Esophagus muscularis mucosa (tissue), 4 donors: ENCODE data around the gene SH3GLB2. TPM values are rescaled to one million over a fixed set of nuclear protein-coding genes. Genes with fewer than 3 reads are reported as not detected.

Experiments used
- DNase-seq: peaks from one replicate; pipeline ENCODE4 v3.0.0-alpha.2; 2017; ENCODE audit errors: extremely low spot score
- H3K27ac ChIP-seq, 4 donors: fragments of 200-600 bp; sonication (generic); replicated peaks in 1 of 4; 1 replicate in 3 of 4; 2 replicates in 1 of 4; pipeline ENCODE4 v1.5.1; 2016 to 2019; ENCODE audit warnings: mild to moderate bottlenecking in 1 of 4
- H3K27me3 ChIP-seq, 4 donors: fragments of 200-600 bp; sonication (generic); one replicate each; pipeline versions ENCODE4 v1.5.1 to v1.6.0; 2016 to 2019
- H3K36me3 ChIP-seq, 4 donors: fragments of 200-600 bp; sonication (generic); one replicate each; pipeline ENCODE4 v1.5.1; 2016 to 2019
- H3K4me1 ChIP-seq, 4 donors: fragments of 200-600 bp; sonication (generic); one replicate each; pipeline ENCODE4 v1.5.1; 2016 to 2019
- H3K4me3 ChIP-seq, 4 donors: fragments of 200-600 bp; sonication (generic); 1 replicate in 2 of 4; 2 replicates in 2 of 4; pipeline ENCODE4 v1.5.1; 2016 to 2019; ENCODE audit warnings: mild to moderate bottlenecking in 4 of 4, moderate library complexity in 1 of 4
- H3K9me3 ChIP-seq, 4 donors: fragments of 200-600 bp; sonication (generic); 1 replicate in 3 of 4; 2 replicates in 1 of 4; pipeline ENCODE4 v1.5.1; 2016 to 2019
- CTCF ChIP-seq, 3 experiments: fragments of 200-600 bp in 2 of 3; fragments of 450-650 bp in 1 of 3; sonication (generic) in 2 of 3; IDR thresholded peaks; one replicate each; pipeline ENCODE4 v1.5.1; 2017 to 2019; ENCODE audit warnings: antibody characterized with exemption in 3 of 3, mild to moderate bottlenecking in 2 of 3, moderate library complexity in 1 of 3
- EP300 ChIP-seq: sonication (generic); formaldehyde crosslinking; IDR thresholded peaks from one replicate; pipeline ENCODE4 v1.6.1; 2017; ENCODE audit warnings: antibody characterized with exemption
- POLR2A ChIP-seq: fragments of 450-650 bp; IDR thresholded peaks from one replicate; pipeline ENCODE4 v1.6.1; 2017; ENCODE audit warnings: antibody characterized with exemption, moderate library complexity, mild to moderate bottlenecking, low read depth
- POLR2AphosphoS5 ChIP-seq, 2 donors: sonication (generic); formaldehyde crosslinking; IDR thresholded peaks; one replicate each; pipeline ENCODE4 v1.6.1; 2017; ENCODE audit warnings: antibody characterized with exemption in 2 of 2
- WGBS: methylation state at CpG from one replicate; pipeline ENCODE4 v1.1.5; 2018; 5-methylcytosine and 5-hydroxymethylcytosine counted together
- intact Hi-C: fragments of 100-400 bp; cut with DNase I; formaldehyde crosslinking; loops from one replicate; pipeline ENCODE4 v1.15.1; 2023
- total RNA-seq, 4 donors: library from RNA; depleted of rRNA; stranded (reverse); fragments of >200 nt; gene quantifications; one replicate each; pipeline versions ENCODE4 v1.1.0 to v1.2.1, GENCODE V29; 2016

Gene SH3GLB2
- total RNA-seq, 4 donors from 2014 or later, result 71.6 to 92.3 (median 88.5) TPM

DNA sequence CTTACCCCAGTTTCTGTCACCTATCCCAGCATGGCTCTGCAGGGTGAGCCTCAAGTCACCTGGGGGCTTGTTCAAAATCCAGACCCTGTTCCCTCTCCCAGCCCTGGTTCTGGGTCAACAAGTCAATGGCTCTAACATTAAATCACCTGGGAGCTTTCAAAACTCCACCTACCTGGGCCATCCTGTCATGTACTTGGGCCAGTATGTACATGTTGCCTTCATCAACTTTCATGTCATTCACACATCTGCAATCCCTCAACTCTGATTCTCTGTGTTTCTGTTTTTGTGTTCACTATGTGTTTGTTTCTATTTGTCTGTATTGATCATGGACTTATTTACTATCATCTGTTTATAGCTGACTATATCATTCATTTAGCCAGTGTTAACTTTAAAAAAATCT is 2.1 kb upstream of the SH3GLB2 start:
- Histone ChIP-seq H3K27me3 (no peaks in the 10 kb centered on the region), H3K9me3 (no peaks in the 10 kb centered on the region), H3K4me1 (peaks cover 22 to 34% (median 29%) of the 10 kb centered on the region in 4 donors), H3K36me3 (no peaks in the 10 kb centered on the region), H3K4me3 (no peak overlapping the region), H3K27ac (no peak overlapping the region)
- TF ChIP-seq EP300, result no peak
- TF ChIP-seq POLR2A, result no peak
- no peak for TF ChIP-seq CTCF (IDR thresholded peaks at IDR 0.05)
- TF ChIP-seq POLR2AphosphoS5 (IDR thresholded peaks at IDR 0.05), result no peak
- intact Hi-C loops, result no loop called here
- DNase-seq, result no peak

DNA sequence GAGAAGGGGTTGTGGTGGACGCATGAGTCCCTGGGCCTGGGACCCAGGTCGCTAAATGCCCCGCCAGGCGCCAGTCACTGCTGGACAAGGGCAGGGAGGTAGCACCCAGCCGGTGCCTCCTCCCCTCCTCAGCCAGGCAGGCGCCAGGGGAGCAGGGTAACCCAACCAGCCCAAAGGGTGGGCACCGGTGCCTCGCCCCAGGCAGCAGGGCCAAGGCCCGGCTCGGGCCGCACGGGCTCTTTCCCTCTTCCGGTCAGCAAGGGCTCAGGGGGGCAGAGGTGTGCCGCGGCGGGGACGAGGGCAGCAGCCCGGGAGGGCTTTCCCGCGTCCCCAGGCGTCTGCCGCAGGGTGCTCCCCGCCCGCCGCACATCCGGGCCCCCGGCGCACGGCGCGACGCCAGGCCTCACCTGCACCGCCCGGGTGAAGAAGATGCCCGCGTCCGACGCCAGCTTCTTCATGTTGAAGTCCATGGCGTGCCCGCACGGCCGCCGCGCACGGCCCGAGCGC is 393 bp downstream of the SH3GLB2 start:
- peaks cover 22 to 47% (median 44%) of the 10 kb centered on the region in 4 donors for H3K4me1 ChIP-seq
- TF ChIP-seq POLR2AphosphoS5 (IDR thresholded peaks at IDR 0.05) (no peak), CTCF (IDR thresholded peaks at IDR 0.05) (no peak), POLR2A (no peak), EP300 (no peak)
- H3K27me3 ChIP-seq, result no peaks in the 10 kb centered on the region
- H3K4me3 ChIP-seq, result peak overlapping the region; percentile 80 to 95 (median 88)
- H3K27ac ChIP-seq, result peak overlapping the region; percentile 78 to 82 (median 80)
- intact Hi-C loops, result no loop called here
- WGBS, result 5% methylated on average over 7 of the region's 47 CpGs
- no peak for DNase-seq
- no peaks in the 10 kb centered on the region for H3K9me3 ChIP-seq
- no peaks in the 10 kb centered on the region for H3K36me3 ChIP-seq

DNA sequence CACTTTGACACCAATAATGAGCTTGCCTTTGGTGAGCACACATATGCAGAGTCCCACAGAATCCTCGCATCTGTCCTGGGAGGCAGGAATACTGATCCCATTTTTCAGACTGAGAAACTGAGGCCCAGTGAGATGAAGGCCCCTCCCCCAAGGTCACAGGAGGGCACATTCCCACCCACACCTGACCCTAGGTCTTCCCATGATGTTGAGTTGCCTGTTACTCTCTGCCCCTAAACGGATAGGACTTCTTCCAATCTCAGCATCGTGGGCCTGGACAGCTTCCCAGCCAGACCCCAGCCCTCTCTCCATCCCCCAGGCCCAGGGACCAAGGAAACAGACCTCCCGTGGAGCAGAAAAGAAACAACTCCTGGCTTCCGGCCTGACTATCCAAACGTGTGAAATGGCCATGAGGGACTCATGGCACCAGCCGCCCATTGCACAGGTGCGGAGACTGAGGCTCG is 877 bp downstream of the SH3GLB2 start:
- intact Hi-C loops, result no loop called here
- WGBS, result 28% methylated on average over 9 of the region's 9 CpGs
- H3K27me3 ChIP-seq, result no peaks in the 10 kb centered on the region
- peak overlapping the region; percentile 78 to 82 (median 80) for H3K27ac ChIP-seq
- H3K4me1 ChIP-seq, result peaks cover 22 to 52% (median 49%) of the 10 kb centered on the region in 4 donors
- H3K4me3 ChIP-seq, result peak overlapping the region; percentile 80 to 95 (median 88)
- no peaks in the 10 kb centered on the region for H3K9me3 ChIP-seq
- TF ChIP-seq POLR2A, result no peak
- TF ChIP-seq EP300, result no peak
- no peak for TF ChIP-seq POLR2AphosphoS5 (IDR thresholded peaks at IDR 0.05)
- no peak for TF ChIP-seq CTCF (IDR thresholded peaks at IDR 0.05)
- H3K36me3 ChIP-seq, result no peaks in the 10 kb centered on the region
- no peak for DNase-seq

DNA sequence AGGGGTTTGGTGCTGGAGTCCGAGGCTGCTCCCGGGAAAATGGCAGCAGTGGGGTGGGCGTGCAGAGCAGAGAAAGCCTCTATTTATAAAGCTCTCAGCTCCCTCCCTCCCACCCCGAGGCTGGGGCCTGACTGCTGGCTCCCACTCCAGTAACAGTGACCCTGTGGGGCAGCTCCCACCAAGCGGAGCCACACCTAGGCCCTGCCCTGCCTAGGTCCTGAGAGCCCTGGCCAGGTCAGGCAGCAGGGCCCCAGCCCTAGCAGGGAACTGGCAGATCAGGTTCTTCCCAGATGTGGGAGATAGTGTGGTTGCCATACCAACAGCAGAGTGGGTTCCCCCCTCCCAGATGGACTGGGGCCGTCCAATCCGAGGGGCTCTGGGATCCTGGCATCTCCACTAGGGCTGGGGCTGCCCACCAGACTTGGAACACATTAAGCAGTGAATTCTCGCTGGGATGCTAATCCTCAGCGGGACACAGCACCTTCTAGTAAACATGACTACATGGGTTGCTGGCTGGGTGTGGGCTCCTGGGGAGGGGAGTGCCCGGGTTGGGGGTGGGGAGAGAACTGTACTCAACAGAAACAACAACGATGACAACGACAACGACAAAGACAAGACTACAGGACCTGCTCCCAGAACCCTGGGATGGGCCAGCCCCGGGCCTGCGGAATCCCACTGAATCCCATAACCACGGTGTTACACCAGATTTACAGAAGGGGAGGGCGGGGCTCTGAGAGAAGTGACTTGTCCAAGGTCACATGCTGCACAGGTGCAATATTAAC is 1.5 kb downstream of the SH3GLB2 start:
- Histone ChIP-seq H3K36me3 (no peaks in the 10 kb centered on the region), H3K4me3 (peak overlapping the region; percentile 80 to 95 (median 88)), H3K27me3 (no peaks in the 10 kb centered on the region), H3K9me3 (no peaks in the 10 kb centered on the region), H3K27ac (peak overlapping the region; percentile 78 to 82 (median 80)), H3K4me1 (peaks cover 22 to 57% (median 51%) of the 10 kb centered on the region in 4 donors)
- TF ChIP-seq POLR2AphosphoS5 (IDR thresholded peaks at IDR 0.05), result no peak
- TF ChIP-seq CTCF (IDR thresholded peaks at IDR 0.05), result no peak
- no peak for TF ChIP-seq POLR2A
- TF ChIP-seq EP300, result no peak
- no peak for DNase-seq
- intact Hi-C loops, result no loop called here
- 41% methylated on average over 12 of the region's 17 CpGs for WGBS
